ENCODE measurements around the gene AGPAT1.

DNA sequence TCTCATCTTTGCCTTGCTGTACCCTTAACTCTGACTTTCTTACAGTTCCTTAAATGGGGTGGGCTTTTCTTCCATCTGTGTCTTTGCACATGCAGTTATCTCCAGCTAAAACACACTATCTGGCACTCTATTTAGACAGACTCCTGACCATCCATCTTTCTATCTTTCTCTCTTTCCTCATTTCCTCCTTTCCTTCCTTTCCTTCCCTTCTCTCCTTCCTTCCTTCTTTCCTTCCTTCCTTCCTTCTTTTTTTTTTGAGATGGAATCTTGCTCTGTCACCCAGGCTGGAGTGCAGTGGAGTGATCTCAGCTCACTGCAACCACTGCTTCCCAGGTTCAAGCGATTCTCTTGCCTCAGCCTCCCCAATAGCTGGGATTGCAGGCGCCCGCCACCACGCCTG is 39.7 kb upstream of the AGPAT1 start:
- TF ChIP-seq, protein P1, sequence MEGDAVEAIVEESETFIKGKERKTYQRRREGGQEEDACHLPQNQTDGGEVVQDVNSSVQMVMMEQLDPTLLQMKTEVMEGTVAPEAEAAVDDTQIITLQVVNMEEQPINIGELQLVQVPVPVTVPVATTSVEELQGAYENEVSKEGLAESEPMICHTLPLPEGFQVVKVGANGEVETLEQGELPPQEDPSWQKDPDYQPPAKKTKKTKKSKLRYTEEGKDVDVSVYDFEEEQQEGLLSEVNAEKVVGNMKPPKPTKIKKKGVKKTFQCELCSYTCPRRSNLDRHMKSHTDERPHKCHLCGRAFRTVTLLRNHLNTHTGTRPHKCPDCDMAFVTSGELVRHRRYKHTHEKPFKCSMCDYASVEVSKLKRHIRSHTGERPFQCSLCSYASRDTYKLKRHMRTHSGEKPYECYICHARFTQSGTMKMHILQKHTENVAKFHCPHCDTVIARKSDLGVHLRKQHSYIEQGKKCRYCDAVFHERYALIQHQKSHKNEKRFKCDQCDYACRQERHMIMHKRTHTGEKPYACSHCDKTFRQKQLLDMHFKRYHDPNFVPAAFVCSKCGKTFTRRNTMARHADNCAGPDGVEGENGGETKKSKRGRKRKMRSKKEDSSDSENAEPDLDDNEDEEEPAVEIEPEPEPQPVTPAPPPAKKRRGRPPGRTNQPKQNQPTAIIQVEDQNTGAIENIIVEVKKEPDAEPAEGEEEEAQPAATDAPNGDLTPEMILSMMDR (conservative IDR thresholded peaks at IDR 0.05; ENCODE audit: low read depth in 2 of 2) = no peak
- TF ChIP-seq POLR2AphosphoS5 (IDR thresholded peaks at IDR 0.05; ENCODE audit: low read depth) = no peak
- TF ChIP-seq EZH2 (IDR thresholded peaks at IDR 0.05; ENCODE audit: low read depth, unreplicated experiment) = no peak

Data from GM23338 (cell line).